Tibial nerve (tissue), 4 donors: ENCODE data around the gene TTYH1. TPM values are rescaled to one million over a fixed set of nuclear protein-coding genes. Genes with fewer than 3 reads are reported as not detected.
A peak's percentile ranks its signal among the peaks of the same experiment; 100 is the strongest.
"Not testable (repeated sequence)": the region's sequence is repeated elsewhere in the genome, so short reads cannot be mapped to it uniquely, and the experiment has no call there.

Source experiments
- DNase-seq, 2 donors: peaks; one replicate each; pipeline ENCODE4 v3.0.0-alpha.2; 2019; ENCODE audit warnings: low spot score in 2 of 2
- H3K27ac ChIP-seq, 4 donors: fragments of 200-600 bp; sonication (generic) in 3 of 4; one replicate each; pipeline ENCODE4 v1.5.1; 2017 to 2019; ENCODE audit warnings: mild to moderate bottlenecking in 1 of 4
- H3K27me3 ChIP-seq, 2 donors: fragments of 200-600 bp; sonication (generic) in 1 of 2; one replicate each; pipeline versions ENCODE4 v1.5.1 to v1.6.0; 2017 to 2019
- H3K36me3 ChIP-seq, 3 donors: fragments of 200-600 bp; sonication (generic); one replicate each; pipeline ENCODE4 v1.5.1; 2018 to 2019
- H3K4me1 ChIP-seq, 4 donors: fragments of 200-600 bp; sonication (generic) in 3 of 4; one replicate each; pipeline ENCODE4 v1.5.1; 2017 to 2019
- H3K4me3 ChIP-seq, 4 donors: fragments of 200-600 bp; sonication (generic) in 3 of 4; one replicate each; pipeline ENCODE4 v1.5.1; 2017 to 2019; ENCODE audit warnings: mild to moderate bottlenecking in 1 of 4, moderate library complexity in 1 of 4
- H3K9me3 ChIP-seq, 4 donors: fragments of 200-600 bp; sonication (generic) in 3 of 4; one replicate each; pipeline ENCODE4 v1.5.1; 2017 to 2019
- EP300 ChIP-seq, 2 donors: sonication (generic); formaldehyde crosslinking; IDR thresholded peaks; one replicate each; pipeline ENCODE4 v1.6.1; 2017; ENCODE audit warnings: antibody characterized with exemption in 2 of 2, mild to moderate bottlenecking in 1 of 2
- POLR2A ChIP-seq, 2 donors: fragments of 450-650 bp; IDR thresholded peaks; one replicate each; pipeline ENCODE4 v1.6.1; 2017; ENCODE audit warnings: antibody characterized with exemption in 2 of 2, mild to moderate bottlenecking in 2 of 2, moderate library complexity in 2 of 2
- WGBS, 2 donors: methylation state at CpG; one replicate each; pipeline ENCODE4 v1.1.5; 2018; 5-methylcytosine and 5-hydroxymethylcytosine counted together
- total RNA-seq, 4 donors: library from RNA; depleted of rRNA; stranded (reverse); fragments of >200 nt; gene quantifications; one replicate each; pipeline ENCODE4 v1.1.0, GENCODE V29; 2016
- TF ChIP-seq, protein P1 (sequence below), 5 experiments: fragments of 200-600 bp in 3 of 5; fragments of 450-650 bp in 2 of 5; sonication (generic) in 3 of 5; IDR thresholded peaks; one replicate each; pipeline ENCODE4 v1.5.1; 2016 to 2019; ENCODE audit warnings: antibody characterized with exemption in 5 of 5, mild to moderate bottlenecking in 3 of 5, moderate library complexity in 2 of 5

TTYH1 gene
- total RNA-seq, 4 donors from 2014 or later: 21.0 to 50.0 (median 34.9) TPM

DNA sequence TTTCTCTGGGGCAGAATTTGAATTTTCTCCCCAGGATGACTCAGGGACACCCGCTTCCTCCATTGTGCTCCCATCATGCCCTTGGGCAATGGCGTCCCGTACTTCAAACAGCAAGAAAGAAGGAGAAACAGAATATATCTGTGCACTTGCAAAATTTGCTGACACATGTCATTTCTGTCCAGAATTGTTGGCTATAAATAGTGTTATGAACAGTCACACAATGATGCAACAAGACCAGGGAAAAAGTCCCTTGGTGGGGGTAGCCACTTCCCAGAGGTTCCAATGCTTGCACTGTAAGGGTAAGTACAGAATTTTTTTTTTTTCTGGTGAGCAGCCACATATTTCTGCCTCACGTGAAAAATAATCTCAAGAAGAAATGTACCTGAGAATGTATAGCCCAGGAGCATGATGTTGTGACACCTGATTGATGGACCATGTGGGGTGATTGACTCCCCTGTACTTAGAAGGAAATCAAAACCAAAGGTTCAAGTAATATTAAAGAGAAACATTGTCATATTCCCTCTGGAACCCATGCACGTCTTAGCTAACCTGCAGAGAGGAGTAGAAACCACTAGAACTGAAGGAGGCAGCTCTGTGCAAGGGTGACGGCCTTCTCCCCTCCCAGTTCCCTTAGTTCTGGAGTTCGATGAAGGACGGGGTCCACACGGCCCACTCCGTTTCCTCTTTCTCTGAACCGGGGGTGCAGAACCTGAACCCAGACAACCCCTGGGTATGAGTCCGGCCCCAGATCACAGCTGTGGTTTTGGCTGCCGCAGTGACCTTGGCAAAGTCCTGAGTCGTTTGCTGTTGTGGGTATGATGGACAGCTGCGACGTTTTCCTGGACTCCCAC lies 41.3 kb upstream of the TTYH1 start:
- peak overlapping the region in 3 of 4 donors; percentile 9 to 28 (median 19) for H3K27ac ChIP-seq
- no peak overlapping the region for H3K4me3 ChIP-seq
- H3K9me3 ChIP-seq: no peaks in the 10 kb centered on the region
- H3K4me1 ChIP-seq: no peaks in the 10 kb centered on the region
- peak in 1 of 2 donors; percentile 31 for DNase-seq
- 66 to 74% methylated on average over 16 of the region's 16 CpGs for WGBS, 2 donors
- no peaks in the 10 kb centered on the region for H3K36me3 ChIP-seq
- H3K27me3 ChIP-seq: no peaks in the 10 kb centered on the region
- TF ChIP-seq, protein P1, sequence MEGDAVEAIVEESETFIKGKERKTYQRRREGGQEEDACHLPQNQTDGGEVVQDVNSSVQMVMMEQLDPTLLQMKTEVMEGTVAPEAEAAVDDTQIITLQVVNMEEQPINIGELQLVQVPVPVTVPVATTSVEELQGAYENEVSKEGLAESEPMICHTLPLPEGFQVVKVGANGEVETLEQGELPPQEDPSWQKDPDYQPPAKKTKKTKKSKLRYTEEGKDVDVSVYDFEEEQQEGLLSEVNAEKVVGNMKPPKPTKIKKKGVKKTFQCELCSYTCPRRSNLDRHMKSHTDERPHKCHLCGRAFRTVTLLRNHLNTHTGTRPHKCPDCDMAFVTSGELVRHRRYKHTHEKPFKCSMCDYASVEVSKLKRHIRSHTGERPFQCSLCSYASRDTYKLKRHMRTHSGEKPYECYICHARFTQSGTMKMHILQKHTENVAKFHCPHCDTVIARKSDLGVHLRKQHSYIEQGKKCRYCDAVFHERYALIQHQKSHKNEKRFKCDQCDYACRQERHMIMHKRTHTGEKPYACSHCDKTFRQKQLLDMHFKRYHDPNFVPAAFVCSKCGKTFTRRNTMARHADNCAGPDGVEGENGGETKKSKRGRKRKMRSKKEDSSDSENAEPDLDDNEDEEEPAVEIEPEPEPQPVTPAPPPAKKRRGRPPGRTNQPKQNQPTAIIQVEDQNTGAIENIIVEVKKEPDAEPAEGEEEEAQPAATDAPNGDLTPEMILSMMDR (IDR thresholded peaks at IDR 0.05): no peak
- TF ChIP-seq EP300 (IDR thresholded peaks at IDR 0.05): peak in 1 of 2 donors; percentile 80

DNA sequence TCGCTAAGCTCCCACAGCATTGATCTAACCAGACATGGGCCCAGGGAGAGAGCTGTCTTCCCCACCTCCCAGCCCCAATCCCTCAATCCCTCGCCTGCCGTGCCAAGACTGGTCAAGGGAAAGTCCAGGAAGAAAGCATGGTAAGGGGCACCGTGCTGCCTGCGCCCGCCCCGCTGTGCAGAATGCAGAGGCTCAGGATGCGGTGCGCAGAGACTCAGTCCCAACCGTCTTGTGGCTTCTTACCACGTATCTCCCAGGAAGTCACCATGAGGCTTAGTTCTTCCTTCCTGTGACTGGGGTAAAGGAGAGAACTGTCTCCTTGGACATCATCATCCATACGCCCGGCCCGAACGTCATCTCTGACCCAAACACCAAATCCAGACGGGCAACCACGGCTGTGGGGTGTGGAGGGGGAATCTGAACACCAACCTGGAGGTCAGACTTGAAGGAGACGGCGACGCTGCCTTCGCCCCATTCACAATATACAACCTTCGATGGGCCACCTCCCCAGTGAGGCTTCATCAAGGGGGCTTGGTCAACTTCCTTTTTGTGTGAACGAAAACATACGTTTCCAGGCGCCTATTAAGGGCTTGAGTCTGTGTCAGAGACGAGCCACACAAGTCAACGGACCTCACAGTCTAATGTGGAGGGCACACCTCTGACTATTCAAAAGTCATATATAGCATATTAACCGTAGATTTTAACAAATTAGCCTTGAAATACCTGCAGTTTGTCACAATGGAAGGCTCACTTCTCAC lies 39.9 kb upstream of the TTYH1 start:
- H3K4me1 ChIP-seq, H3K36me3 ChIP-seq, DNase-seq, H3K9me3 ChIP-seq, H3K27me3 ChIP-seq, H3K4me3 ChIP-seq: not testable (repeated sequence)
- H3K27ac ChIP-seq: peak overlapping the region in 2 of 4 donors; percentile 9 to 56
- 81 to 84% methylated on average over 26 to 28 of the region's 28 CpGs for WGBS, 2 donors

DNA sequence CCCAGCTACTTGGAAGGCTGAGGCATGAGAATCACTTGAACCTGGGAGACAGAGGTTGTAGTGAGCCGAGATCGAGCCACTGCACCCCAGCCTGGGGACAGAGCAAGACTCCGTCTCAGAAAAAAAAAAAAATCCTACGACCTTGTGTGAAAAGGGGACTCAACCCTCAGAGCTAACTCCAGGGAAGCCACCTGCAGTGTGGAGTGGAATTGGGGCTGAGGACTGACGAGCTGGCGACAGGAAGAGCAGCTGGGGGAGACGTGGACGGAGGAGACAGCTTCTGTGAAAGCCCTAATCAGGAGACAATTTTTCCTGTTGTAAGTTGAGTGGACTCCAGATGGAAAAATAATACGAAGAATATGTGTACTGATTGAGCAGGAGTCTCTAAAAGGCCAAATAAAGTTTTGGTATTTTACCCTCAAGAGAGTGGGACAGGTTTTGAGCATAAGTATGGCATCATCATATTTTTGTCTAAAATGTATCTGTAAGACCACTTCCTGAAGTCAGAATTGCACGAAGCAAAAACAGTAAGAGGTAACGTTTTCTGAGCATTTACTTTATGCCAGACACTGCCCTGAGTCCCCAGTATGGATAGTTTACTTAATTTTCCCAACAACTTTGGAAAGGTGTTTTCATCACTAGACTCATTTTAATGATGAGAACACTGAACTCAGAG lies 38.5 kb upstream of the TTYH1 start:
- no peak for TF ChIP-seq EP300 (IDR thresholded peaks at IDR 0.05)
- no peak for TF ChIP-seq POLR2A (IDR thresholded peaks at IDR 0.05)
- TF ChIP-seq, protein P1 (IDR thresholded peaks at IDR 0.05): no peak
- Histone ChIP-seq H3K36me3 (no peaks in the 10 kb centered on the region), H3K9me3 (no peaks in the 10 kb centered on the region), H3K27me3 (no peaks in the 10 kb centered on the region), H3K4me3 (no peak overlapping the region), H3K4me1 (no peaks in the 10 kb centered on the region), H3K27ac (no peak overlapping the region)
- no peak for DNase-seq
- WGBS, 2 donors: 58% methylated on average over 11 of the region's 11 CpGs

DNA sequence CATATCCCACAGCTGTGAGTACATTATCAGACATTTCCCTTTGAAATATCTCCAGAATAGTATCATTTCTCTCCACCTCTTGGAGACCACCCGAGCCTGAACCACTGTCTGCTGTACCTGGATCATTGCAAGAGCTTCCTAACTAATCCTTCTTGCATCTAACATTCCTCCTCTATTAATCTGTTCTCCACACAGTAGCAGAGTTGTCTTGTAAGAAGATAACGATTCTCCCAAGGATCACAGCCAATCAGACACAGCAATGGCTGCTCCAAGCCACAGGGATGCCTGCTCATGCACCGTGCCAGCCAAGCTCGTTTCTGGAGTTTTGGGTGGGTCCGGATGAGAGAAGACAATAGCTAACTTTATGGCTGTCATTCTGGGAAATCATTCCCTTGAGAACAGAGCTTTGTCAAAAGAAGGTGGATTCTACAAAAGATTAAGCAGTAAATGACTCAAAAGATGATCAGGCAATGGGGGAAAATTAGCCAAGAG lies 36.0 kb upstream of the TTYH1 start:
- no peaks in the 10 kb centered on the region for H3K36me3 ChIP-seq
- peak overlapping the region in 1 of 4 donors; percentile 16 for H3K27ac ChIP-seq
- H3K9me3 ChIP-seq: no peaks in the 10 kb centered on the region
- H3K27me3 ChIP-seq: no peaks in the 10 kb centered on the region
- H3K4me1 ChIP-seq: no peaks in the 10 kb centered on the region
- H3K4me3 ChIP-seq: no peak overlapping the region
- no peak for DNase-seq
- WGBS, 2 donors: 36 to 50% methylated on average over 5 of the region's 5 CpGs
- no peak for TF ChIP-seq POLR2A (IDR thresholded peaks at IDR 0.05)
- no peak for TF ChIP-seq EP300 (IDR thresholded peaks at IDR 0.05)
- TF ChIP-seq, protein P1 (IDR thresholded peaks at IDR 0.05): no peak

DNA sequence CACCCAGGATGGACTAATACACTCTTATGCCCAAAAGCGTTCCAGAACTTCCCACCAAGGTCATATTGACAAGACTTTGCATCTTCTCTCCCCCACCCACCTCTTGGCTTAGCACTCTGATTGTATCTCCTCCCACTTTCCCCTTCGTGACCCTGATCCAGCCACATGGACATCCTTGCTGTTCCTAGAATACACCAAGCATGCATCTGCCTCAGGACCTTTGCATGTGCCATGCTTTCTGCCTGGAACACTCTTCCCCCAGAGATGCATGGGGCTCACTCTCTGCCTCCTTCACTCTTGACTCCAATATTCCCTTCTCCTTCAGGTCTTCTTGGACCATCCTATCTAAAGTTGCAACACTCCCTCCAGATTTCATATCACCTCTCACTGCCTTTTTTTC lies 34.4 kb upstream of the TTYH1 start:
- 74 to 83% methylated on average over 2 of the region's 2 CpGs for WGBS, 2 donors
- no peak for DNase-seq
- TF ChIP-seq, protein P1 (IDR thresholded peaks at IDR 0.05): no peak
- TF ChIP-seq EP300 (IDR thresholded peaks at IDR 0.05): no peak
- TF ChIP-seq POLR2A (IDR thresholded peaks at IDR 0.05): no peak
- Histone ChIP-seq H3K36me3 (no peaks in the 10 kb centered on the region), H3K4me1 (no peaks in the 10 kb centered on the region), H3K9me3 (no peaks in the 10 kb centered on the region), H3K4me3 (no peak overlapping the region), H3K27me3 (no peaks in the 10 kb centered on the region), H3K27ac (no peak overlapping the region)

DNA sequence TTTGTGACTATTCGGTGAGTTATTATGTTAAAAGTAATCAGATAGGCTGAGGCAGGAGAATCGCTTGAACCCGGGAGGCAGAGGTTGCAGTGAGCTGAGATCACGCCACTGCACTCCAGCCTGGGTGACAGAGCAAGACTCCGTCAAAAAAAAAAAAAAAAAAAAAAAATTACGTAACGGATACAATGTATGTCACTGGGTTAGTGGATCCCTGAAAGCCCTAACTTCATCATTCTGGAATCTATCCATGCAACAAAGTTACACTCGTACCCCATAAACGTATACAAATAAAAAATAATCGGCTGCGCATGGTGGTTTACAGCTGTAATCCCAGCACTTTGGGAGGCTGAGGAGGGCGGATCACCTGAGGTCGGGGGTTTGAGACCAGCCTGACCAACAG lies 33.2 kb upstream of the TTYH1 start:
- H3K4me1 ChIP-seq, H3K36me3 ChIP-seq, H3K27me3 ChIP-seq, H3K27ac ChIP-seq, DNase-seq, H3K9me3 ChIP-seq, H3K4me3 ChIP-seq: not testable (repeated sequence)
- WGBS, 2 donors: 76 to 80% methylated on average over 13 of the region's 13 CpGs
